GM12891 (cell line): ENCODE results near the gene ZNF627.

ENCODE experiments used
- PAX5 ChIP-seq: IDR thresholded peaks from 2 replicates; pipeline ENCODE4 v1.6.1; 2011; ENCODE audit warnings: low read length, moderate library complexity, mild to moderate bottlenecking; ENCODE audit not compliant: insufficient read depth, severe bottlenecking
- POLR2A ChIP-seq: IDR thresholded peaks from 2 replicates; pipeline ENCODE4 v1.6.1; 2011; ENCODE audit warnings: low read depth, low read length, control low read depth
- POLR2AphosphoS5 ChIP-seq: IDR thresholded peaks from 2 replicates; pipeline ENCODE4 v1.6.1; 2011; ENCODE audit warnings: low read depth, low read length, control low read depth
- SPI1 ChIP-seq: IDR thresholded peaks from 2 replicates; pipeline ENCODE4 v1.6.1; 2011; ENCODE audit warnings: low read depth, low read length, control low read depth
- TAF1 ChIP-seq: IDR thresholded peaks from 2 replicates; pipeline ENCODE4 v1.6.1; 2011; ENCODE audit warnings: low read depth, low read length, control low read depth

- TF ChIP-seq TAF1: no peak
- no peak for TF ChIP-seq SPI1
- TF ChIP-seq POLR2AphosphoS5: no peak
- TF ChIP-seq POLR2A: no peak
- TF ChIP-seq PAX5: no peak
These were observed 21.1 kb upstream of the ZNF627 start for GRCh38 chr19:11576227-11576626.
